Inflammatory macrophage treated with lipopolysaccharide for 1 hour (primary cell): ENCODE data around the gene CADPS2.

Experiments used
- DNase-seq, 2 donors: peaks; one replicate each; pipeline ENCODE4 v3.0.0-alpha.2; 2020 to 2022

Gene CADPS2

GRCh38 chr7:122584676-122585251 is 301.5 kb downstream of the CADPS2 start:
- no peak for DNase-seq

GRCh38 chr7:122578350-122578749 is 307.9 kb downstream of the CADPS2 start:
- no peak for DNase-seq

GRCh38 chr7:122577449-122578003 is 308.7 kb downstream of the CADPS2 start:
- DNase-seq, result no peak

GRCh38 chr7:122572706-122573105 is 313.6 kb downstream of the CADPS2 start:
- no peak for DNase-seq

GRCh38 chr7:122561326-122561725 is 324.9 kb downstream of the CADPS2 start:
- no peak for DNase-seq

- DNase-seq, result no peak
Measured at GRCh38 chr7:122556873-122557542, 329.3 kb downstream of the CADPS2 start.

GRCh38 chr7:122556219-122556618 is 330.0 kb downstream of the CADPS2 start:
- no peak for DNase-seq

GRCh38 chr7:122553761-122554160 is 332.5 kb downstream of the CADPS2 start:
- DNase-seq, result no peak

- no peak for DNase-seq
Measured at GRCh38 chr7:122552769-122553168, 333.5 kb downstream of the CADPS2 start.

GRCh38 chr7:122550545-122550944 is 335.7 kb downstream of the CADPS2 start:
- no peak for DNase-seq

GRCh38 chr7:122549578-122549977 is 336.7 kb downstream of the CADPS2 start:
- DNase-seq, result no peak

GRCh38 chr7:122546496-122546895 is 339.8 kb downstream of the CADPS2 start:
- DNase-seq, result no peak

- peak; percentile 28 for DNase-seq
Measured at GRCh38 chr7:122544463-122544862, 341.8 kb downstream of the CADPS2 start.

GRCh38 chr7:122543891-122544290 is 342.4 kb downstream of the CADPS2 start:
- DNase-seq, result no peak

GRCh38 chr7:122543166-122543565 is 343.1 kb downstream of the CADPS2 start:
- DNase-seq, result no peak

GRCh38 chr7:122535086-122535485 is 351.2 kb downstream of the CADPS2 start:
- DNase-seq, result no peak

GRCh38 chr7:122532406-122533269 is 353.6 kb downstream of the CADPS2 start:
- peak in 1 of 2 donors; percentile 20 for DNase-seq

- DNase-seq, result peak; percentile 6 to 59
Measured at GRCh38 chr7:122528879-122529481, 357.3 kb downstream of the CADPS2 start.

- no peak for DNase-seq
Measured at GRCh38 chr7:122525355-122525754, 360.9 kb downstream of the CADPS2 start.

GRCh38 chr7:122521767-122522166 is 364.5 kb downstream of the CADPS2 start:
- no peak for DNase-seq

- no peak for DNase-seq
Measured at GRCh38 chr7:122520971-122521555, 365.2 kb downstream of the CADPS2 start.

- no peak for DNase-seq
Measured at GRCh38 chr7:122518488-122518887, 367.8 kb downstream of the CADPS2 start.

- DNase-seq, result no peak
Measured at GRCh38 chr7:122517576-122517975, 368.7 kb downstream of the CADPS2 start.
